Measurements from ENCODE around the gene PEAR1. TPM values are rescaled to one million over a fixed set of nuclear protein-coding genes. Genes with fewer than 3 reads are reported as not detected.

PEAR1 gene
- total RNA-seq, 4 donors from 2014 or later, result 4.3 to 11.2 (median 6.0) TPM

- Histone ChIP-seq H3K36me3 (no peaks in the 10 kb centered on the region), H3K27ac (no peak overlapping the region), H3K4me1 (peaks cover 3 to 6% of the 10 kb centered on the region in 2 donors), H3K4me3 (no peak overlapping the region), H3K9me3 (no peaks in the 10 kb centered on the region), H3K27me3 (peaks cover 39 to 43% (median 40%) of the 10 kb centered on the region in 3 donors)
- intact Hi-C loops (cut with DNase I; ENCODE audit: low total_unique reads) (no loop called here), in situ Hi-C loops (cut with MboI; ENCODE audit: low sequenced_read_pairs in 4 of 4) (no loop called here)
- no peak for DNase-seq
- ATAC-seq, result no peak
- TF ChIP-seq, protein P1, sequence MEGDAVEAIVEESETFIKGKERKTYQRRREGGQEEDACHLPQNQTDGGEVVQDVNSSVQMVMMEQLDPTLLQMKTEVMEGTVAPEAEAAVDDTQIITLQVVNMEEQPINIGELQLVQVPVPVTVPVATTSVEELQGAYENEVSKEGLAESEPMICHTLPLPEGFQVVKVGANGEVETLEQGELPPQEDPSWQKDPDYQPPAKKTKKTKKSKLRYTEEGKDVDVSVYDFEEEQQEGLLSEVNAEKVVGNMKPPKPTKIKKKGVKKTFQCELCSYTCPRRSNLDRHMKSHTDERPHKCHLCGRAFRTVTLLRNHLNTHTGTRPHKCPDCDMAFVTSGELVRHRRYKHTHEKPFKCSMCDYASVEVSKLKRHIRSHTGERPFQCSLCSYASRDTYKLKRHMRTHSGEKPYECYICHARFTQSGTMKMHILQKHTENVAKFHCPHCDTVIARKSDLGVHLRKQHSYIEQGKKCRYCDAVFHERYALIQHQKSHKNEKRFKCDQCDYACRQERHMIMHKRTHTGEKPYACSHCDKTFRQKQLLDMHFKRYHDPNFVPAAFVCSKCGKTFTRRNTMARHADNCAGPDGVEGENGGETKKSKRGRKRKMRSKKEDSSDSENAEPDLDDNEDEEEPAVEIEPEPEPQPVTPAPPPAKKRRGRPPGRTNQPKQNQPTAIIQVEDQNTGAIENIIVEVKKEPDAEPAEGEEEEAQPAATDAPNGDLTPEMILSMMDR (IDR thresholded peaks at IDR 0.05 in 4 of 5, conservative IDR thresholded peaks at IDR 0.05 in 1 of 5), result no peak
- no peak for TF ChIP-seq POLR2A (IDR thresholded peaks at IDR 0.05)
These were observed 36.2 kb downstream of the PEAR1 start for GRCh38 chr1:156929596-156930238.

DNA sequence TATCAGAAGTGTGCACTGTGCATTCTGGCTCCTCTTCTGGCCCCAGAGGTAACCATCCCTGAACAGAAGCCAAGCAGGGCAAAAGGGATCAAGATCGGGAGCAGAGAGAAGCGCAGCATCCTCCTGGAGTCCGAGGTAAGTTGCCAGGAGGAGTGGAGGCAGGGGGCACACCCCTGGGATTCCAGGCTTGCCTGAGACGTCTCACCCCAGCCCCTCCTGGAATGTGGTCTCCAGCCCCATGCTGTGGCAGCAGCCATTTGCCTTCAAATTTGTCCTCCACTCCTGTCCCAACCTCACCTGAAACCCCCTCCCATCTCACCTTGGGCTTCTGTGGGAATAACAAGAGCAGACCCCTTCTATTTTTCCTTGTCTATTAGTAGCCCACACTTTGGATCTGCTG lies 37.0 kb downstream of the PEAR1 start:
- TF ChIP-seq, protein P1 (IDR thresholded peaks at IDR 0.05 in 4 of 5, conservative IDR thresholded peaks at IDR 0.05 in 1 of 5), result no peak
- TF ChIP-seq POLR2A (IDR thresholded peaks at IDR 0.05), result no peak
- Histone ChIP-seq H3K4me1 (peaks cover 3 to 6% of the 10 kb centered on the region in 2 donors), H3K36me3 (peaks cover 0 to 4% of the 10 kb centered on the region in 2 donors), H3K27me3 (peaks cover 32 to 36% (median 34%) of the 10 kb centered on the region in 3 donors), H3K27ac (no peak overlapping the region), H3K9me3 (no peaks in the 10 kb centered on the region), H3K4me3 (no peak overlapping the region)
- in situ Hi-C loops (cut with MboI; ENCODE audit: low sequenced_read_pairs in 4 of 4) (no loop called here), intact Hi-C loops (cut with DNase I; ENCODE audit: low total_unique reads) (no loop called here)
- ATAC-seq, result no peak
- DNase-seq, result no peak

DNA sequence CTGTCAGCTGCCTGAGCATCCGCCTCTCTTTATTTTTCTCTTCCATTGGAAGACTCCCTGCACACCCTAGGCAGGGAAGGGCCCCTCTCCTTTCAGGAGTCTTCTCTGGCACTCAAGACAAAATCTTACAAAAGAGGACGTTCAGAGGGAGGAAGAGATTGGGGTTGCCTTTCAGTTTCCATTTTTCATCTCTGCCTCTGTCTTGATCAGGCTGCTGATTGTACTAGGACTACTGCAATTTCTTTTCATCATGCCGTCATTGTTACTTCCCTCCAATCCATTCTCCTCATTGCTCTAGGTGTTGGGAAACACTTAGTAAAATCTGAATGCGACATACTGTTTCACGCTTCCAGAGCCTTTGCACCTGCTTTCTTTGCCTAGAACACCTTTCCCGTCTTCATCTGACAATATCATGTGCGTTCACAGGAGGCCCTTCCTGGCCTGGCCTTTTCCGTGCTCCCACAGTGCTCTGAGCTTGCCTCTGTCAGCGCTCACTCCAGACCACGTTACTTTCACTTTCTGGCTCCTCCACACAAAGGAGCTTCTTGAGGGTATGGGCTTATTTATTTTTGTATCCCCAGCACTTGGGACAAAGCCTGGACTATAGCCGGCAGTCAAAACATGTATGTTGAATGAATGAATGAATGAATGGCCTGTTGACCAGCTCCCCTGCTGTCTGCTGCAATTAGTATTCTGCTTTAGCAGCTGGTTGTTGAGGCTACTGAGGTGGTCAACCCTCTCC lies 37.9 kb downstream of the PEAR1 start:
- no peak for TF ChIP-seq POLR2A (IDR thresholded peaks at IDR 0.05)
- TF ChIP-seq, protein P1 (IDR thresholded peaks at IDR 0.05 in 4 of 5, conservative IDR thresholded peaks at IDR 0.05 in 1 of 5), result no peak
- DNase-seq, result no peak
- Histone ChIP-seq H3K27me3 (peaks cover 23 to 29% (median 28%) of the 10 kb centered on the region in 3 donors), H3K36me3 (peaks cover 0 to 8% of the 10 kb centered on the region in 2 donors), H3K4me3 (no peak overlapping the region), H3K9me3 (no peaks in the 10 kb centered on the region), H3K4me1 (peaks cover 3 to 6% of the 10 kb centered on the region in 2 donors), H3K27ac (no peak overlapping the region)
- no peak for ATAC-seq
- intact Hi-C loops (cut with DNase I; ENCODE audit: low total_unique reads) (no loop called here), in situ Hi-C loops (cut with MboI; ENCODE audit: low sequenced_read_pairs in 4 of 4) (no loop called here)

DNA sequence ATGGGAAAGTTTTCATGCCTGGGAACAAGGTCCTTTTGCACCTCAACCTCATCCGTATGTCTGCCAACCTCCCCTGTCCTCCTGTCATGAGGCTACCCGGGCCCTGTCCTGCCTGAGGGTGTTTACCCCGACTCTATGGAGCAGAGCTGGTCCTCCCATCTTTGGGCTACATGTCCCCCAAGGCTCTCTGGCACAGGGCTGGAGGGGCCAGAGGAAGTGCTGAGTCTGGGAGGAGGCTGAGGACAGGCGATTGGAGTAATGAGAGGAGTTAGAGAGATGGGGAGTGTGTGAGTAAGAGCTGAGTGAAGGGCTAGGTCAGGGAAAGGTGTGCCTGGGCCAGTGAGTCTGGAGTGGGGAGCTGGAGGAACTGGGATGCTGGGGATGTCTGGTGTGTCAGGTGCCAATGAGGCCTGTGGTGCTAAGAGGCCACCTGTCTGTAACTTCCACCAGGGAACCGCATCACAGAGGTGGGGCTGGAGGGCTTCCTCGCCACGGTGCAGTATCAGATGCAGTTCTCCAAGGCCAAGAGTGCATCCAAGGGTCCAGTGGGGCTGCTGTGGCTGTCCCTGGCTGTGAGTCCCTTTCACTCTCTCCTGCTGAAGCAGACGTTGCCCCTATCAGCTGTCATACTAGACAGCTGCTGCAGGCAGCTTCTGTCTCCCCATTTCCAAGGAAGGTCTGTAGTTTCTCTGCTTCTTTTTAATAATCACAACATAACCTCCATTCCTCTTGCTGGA lies 38.6 kb downstream of the PEAR1 start:
- H3K9me3 ChIP-seq, result no peaks in the 10 kb centered on the region
- in situ Hi-C loops (cut with MboI; ENCODE audit: low sequenced_read_pairs in 4 of 4), result no loop called here
- peaks cover 3 to 6% of the 10 kb centered on the region in 2 donors for H3K4me1 ChIP-seq
- H3K4me3 ChIP-seq, result no peak overlapping the region
- no peak for DNase-seq
- intact Hi-C loops (cut with DNase I; ENCODE audit: low total_unique reads), result no loop called here
- ATAC-seq, result no peak
- no peak overlapping the region for H3K27ac ChIP-seq
- peaks cover 17 to 21% (median 20%) of the 10 kb centered on the region in 3 donors for H3K27me3 ChIP-seq
- TF ChIP-seq POLR2A (IDR thresholded peaks at IDR 0.05), result no peak
- TF ChIP-seq, protein P1 (IDR thresholded peaks at IDR 0.05 in 4 of 5, conservative IDR thresholded peaks at IDR 0.05 in 1 of 5), result no peak
- peaks cover 0 to 11% of the 10 kb centered on the region in 2 donors for H3K36me3 ChIP-seq
